Measurements from ENCODE around the gene MAGOHB. TPM values are rescaled to one million over a fixed set of nuclear protein-coding genes. Genes with fewer than 3 reads are reported as not detected.
"Not testable (repeated sequence)": the region's sequence is repeated elsewhere in the genome, so short reads cannot be mapped to it uniquely, and the experiment has no call there.

The MAGOHB gene
- total and polyA plus RNA-seq, 2 of the 4 experiments (the other 2 are of a cell fraction), result 6.3 to 20.3 TPM

DNA sequence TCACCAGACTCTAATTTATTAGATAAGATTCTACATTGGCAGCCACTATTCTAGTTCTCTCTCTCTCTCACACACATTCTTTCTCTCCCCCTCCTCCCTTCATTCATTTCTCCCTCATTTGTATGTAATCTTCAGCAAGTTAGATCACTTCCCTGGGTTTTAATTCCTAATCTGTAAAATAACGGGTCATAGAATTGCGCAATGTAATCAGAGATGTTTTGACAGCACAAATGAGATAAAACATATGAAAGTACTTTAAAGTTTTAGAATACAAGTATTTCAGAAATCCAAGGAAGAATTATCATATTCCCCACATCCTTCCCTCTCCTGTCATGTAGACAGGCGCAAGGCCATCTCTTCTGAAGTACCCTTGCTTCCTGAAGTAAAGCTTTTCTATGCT lies 38.8 kb upstream of the MAGOHB start:
- Histone ChIP-seq H3K4ac (ENCODE audit: low read depth, low read length) (no peak overlapping the region), H3K4me2 (ENCODE audit: low read depth, low read length) (no peak overlapping the region), H2BK5ac (ENCODE audit: low read depth, low read length, poor library complexity, severe bottlenecking) (no peak overlapping the region), H2BK20ac (ENCODE audit: low read depth, low read length) (no peak overlapping the region), H3K79me1 (ENCODE audit: low read depth in 1 of 2, low read length in 2 of 2) (no peaks in the 10 kb centered on the region), H3K9me1 (ENCODE audit: insufficient read depth, low read length) (no peaks in the 10 kb centered on the region), H4K5ac (ENCODE audit: low read depth, low read length) (no peak overlapping the region), H3K14ac (replicated peaks; ENCODE audit: low read depth, low read length) (no peak overlapping the region), H2AK5ac (ENCODE audit: low read depth, low read length) (no peak overlapping the region), H3K27me3 (ENCODE audit: control insufficient read depth, insufficient read depth, low read length) (no peaks in the 10 kb centered on the region), H4K91ac (ENCODE audit: insufficient read depth, low read depth, low read length) (no peak overlapping the region), H3K18ac (ENCODE audit: low read depth, low read length) (no peak overlapping the region), H3K56ac (ENCODE audit: extremely low read depth, insufficient read depth, low read length) (no peak overlapping the region), H3K23ac (ENCODE audit: low read depth, low read length) (no peak overlapping the region), H3K9ac (ENCODE audit: low read depth, low read length) (no peak overlapping the region), H4K8ac (ENCODE audit: low read depth in 2 of 2, low read length in 2 of 2) (no peak overlapping the region), H2AFZ (replicated peaks; ENCODE audit: low read length, poor library complexity) (no peak overlapping the region), H2AK9ac (replicated peaks; ENCODE audit: low read depth, low read length, poor library complexity) (no peak overlapping the region), H3K4me3 (ENCODE audit: insufficient read depth, low read depth, low read length) (no peak overlapping the region), H3K36me3 (ENCODE audit: control insufficient read depth, insufficient read depth, low read length) (no peaks in the 10 kb centered on the region), H2BK15ac (ENCODE audit: low read depth, low read length) (no peak overlapping the region), H3K4me1 (ENCODE audit: control insufficient read depth, insufficient read depth, low read length) (no peaks in the 10 kb centered on the region), H3K9me3 (ENCODE audit: control insufficient read depth, insufficient read depth, low read length) (peaks cover 3% of the 10 kb centered on the region), H4K20me1 (ENCODE audit: insufficient read depth, low read length) (no peaks in the 10 kb centered on the region), H3K27ac (ENCODE audit: insufficient read depth, low read length) (no peak overlapping the region), H2BK120ac (ENCODE audit: low read depth, low read length) (no peak overlapping the region)
- intact Hi-C loops (cut with micrococcal nuclease), result no loop called here
- dilution Hi-C loops (cut with HindIII; ENCODE audit: low sequenced_read_pairs, unreplicated experiment), result no loop called here
- ATAC-seq (ENCODE audit: low read depth) (no peak), DNase-seq (no peak)
- POLR2A ChIA-PET (ENCODE audit: unreplicated experiment), result no interaction called here
- WGBS, 2 experiments (ENCODE audit: extremely low coverage in 2 of 2, insufficient read length in 1 of 2), result no CpG with 5 or more reads among the region's 3 CpGs
- in situ Hi-C loops (cut with MboI; ENCODE audit: low sequenced_read_pairs), result no loop called here
- no TSS peak for BruUV-seq (replicated peaks)
- TF ChIP-seq CEBPB (IDR thresholded peaks at IDR 0.05; ENCODE audit: low read depth, low read length) (peak; percentile 94), MXI1 (IDR thresholded peaks at IDR 0.05; ENCODE audit: borderline replicate concordance, low read depth, low read length) (no peak)
- CTCF ChIA-PET, result no interaction called here

- intact Hi-C loops (cut with micrococcal nuclease); H3K4ac ChIP-seq (ENCODE audit: low read depth, low read length); H4K8ac ChIP-seq (ENCODE audit: low read depth in 2 of 2, low read length in 2 of 2); H2BK5ac ChIP-seq (ENCODE audit: low read depth, low read length, poor library complexity, severe bottlenecking); H4K91ac ChIP-seq (ENCODE audit: insufficient read depth, low read depth, low read length); H3K27me3 ChIP-seq (ENCODE audit: control insufficient read depth, insufficient read depth, low read length); H3K4me2 ChIP-seq (ENCODE audit: low read depth, low read length); H3K9me1 ChIP-seq (ENCODE audit: insufficient read depth, low read length); H4K5ac ChIP-seq (ENCODE audit: low read depth, low read length); H3K27ac ChIP-seq (ENCODE audit: insufficient read depth, low read length); H4K20me1 ChIP-seq (ENCODE audit: insufficient read depth, low read length); H3K9ac ChIP-seq (ENCODE audit: low read depth, low read length); H2AK9ac ChIP-seq (replicated peaks; ENCODE audit: low read depth, low read length, poor library complexity); H3K4me1 ChIP-seq (ENCODE audit: control insufficient read depth, insufficient read depth, low read length); H3K79me1 ChIP-seq (ENCODE audit: low read depth in 1 of 2, low read length in 2 of 2); H3K56ac ChIP-seq (ENCODE audit: extremely low read depth, insufficient read depth, low read length); H2BK20ac ChIP-seq (ENCODE audit: low read depth, low read length); H2BK120ac ChIP-seq (ENCODE audit: low read depth, low read length); H3K36me3 ChIP-seq (ENCODE audit: control insufficient read depth, insufficient read depth, low read length); H3K4me3 ChIP-seq (ENCODE audit: insufficient read depth, low read depth, low read length); ATAC-seq (ENCODE audit: low read depth); H3K14ac ChIP-seq (replicated peaks; ENCODE audit: low read depth, low read length); DNase-seq; H2BK15ac ChIP-seq (ENCODE audit: low read depth, low read length); H2AFZ ChIP-seq (replicated peaks; ENCODE audit: low read length, poor library complexity); H3K18ac ChIP-seq (ENCODE audit: low read depth, low read length); H3K23ac ChIP-seq (ENCODE audit: low read depth, low read length); dilution Hi-C loops (cut with HindIII; ENCODE audit: low sequenced_read_pairs, unreplicated experiment); H2AK5ac ChIP-seq (ENCODE audit: low read depth, low read length); BruUV-seq (replicated peaks); POLR2A ChIA-PET (ENCODE audit: unreplicated experiment); CTCF ChIA-PET; in situ Hi-C loops (cut with MboI; ENCODE audit: low sequenced_read_pairs): not testable (repeated sequence)
- peaks cover 12% of the 10 kb centered on the region; the same call in 1 of the 2 replicates for H3K9me3 ChIP-seq (ENCODE audit: control insufficient read depth, insufficient read depth, low read length)
These were observed 33.2 kb upstream of the MAGOHB start for GRCh38 chr12:10646576-10646975.
